ENCODE measurements around the gene DNAH7. TPM values are rescaled to one million over a fixed set of nuclear protein-coding genes. Genes with fewer than 3 reads are reported as not detected.

The DNAH7 gene
- total and polyA plus RNA-seq, 2 donors (not counting 1 experiment from before 2014, with no cell fraction given), result 0.01 to 0.05 TPM

DNA sequence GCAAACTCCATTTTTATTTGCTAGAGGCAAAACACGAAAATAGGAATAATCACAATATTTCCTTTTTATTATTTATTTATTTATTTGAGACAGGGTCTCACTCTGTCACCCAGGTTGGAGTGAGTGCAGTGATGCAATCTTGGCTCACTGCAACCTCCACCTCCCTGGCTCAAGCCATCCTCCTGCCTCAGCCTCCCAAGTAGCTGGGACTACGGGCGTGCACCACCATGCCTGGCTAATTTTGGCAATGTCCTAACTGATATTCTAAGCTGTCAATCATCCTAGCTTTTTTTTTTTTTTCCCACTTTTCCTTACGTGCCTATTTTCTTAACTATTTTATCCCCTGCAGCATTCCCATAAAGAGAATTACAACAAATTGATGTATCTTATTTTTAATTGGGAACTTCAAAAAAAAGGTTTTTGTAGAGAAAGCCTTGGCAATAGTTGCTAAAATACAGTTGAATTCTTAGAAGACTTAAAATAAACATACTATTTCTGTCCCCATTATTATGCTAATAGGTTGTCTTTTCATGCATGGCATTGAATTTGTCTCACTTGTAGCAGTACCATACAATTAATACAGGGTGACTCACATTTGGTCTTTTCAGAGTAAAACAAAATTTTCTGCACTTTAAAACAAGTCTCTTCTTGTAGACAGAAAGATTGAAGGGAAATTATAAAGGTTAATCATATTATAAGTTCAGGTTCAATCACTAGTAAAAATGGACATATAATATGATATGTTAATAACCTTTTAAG is 258.1 kb downstream of the DNAH7 start:
- H3K9me3 Mint-ChIP-seq (ENCODE audit: insufficient read depth), result no peaks in the 10 kb centered on the region
- H3K4me3 Mint-ChIP-seq, result no peak overlapping the region
- H3K27ac ChIP-seq (ENCODE audit: low read length in 2 of 2), result no peak overlapping the region
- H3K27ac Mint-ChIP-seq, result no peak overlapping the region
- H2AFZ ChIP-seq (ENCODE audit: insufficient read depth, low read depth, low read length, poor library complexity, severe bottlenecking), result no peak overlapping the region
- POLR2A ChIA-PET, result no interaction called here
- no peaks in the 10 kb centered on the region for H3K9me3 ChIP-seq (ENCODE audit: control extremely low read depth in 1 of 3, control insufficient read depth in 2 of 3, insufficient read depth in 1 of 3, low read length in 2 of 3)
- no peak overlapping the region for H3K4me2 ChIP-seq (replicated peaks; ENCODE audit: low read depth, low read length, poor library complexity, severe bottlenecking)
- H3K79me2 ChIP-seq (ENCODE audit: control insufficient read depth, insufficient read depth, low read length), result no peaks in the 10 kb centered on the region
- no peaks in the 10 kb centered on the region for H3K27me3 ChIP-seq (replicated peaks in 1 of 4; ENCODE audit: control extremely low read depth in 1 of 4, control insufficient read depth in 3 of 4, insufficient read depth in 4 of 4, low read length in 3 of 4)
- WGBS (ENCODE audit: insufficient coverage), result no CpG with 5 or more reads among the region's 4 CpGs
- H3K36me3 ChIP-seq (replicated peaks in 1 of 2; ENCODE audit: control extremely low read depth in 1 of 2, control insufficient read depth in 1 of 2, extremely low read depth in 1 of 2, insufficient read depth in 2 of 2, low read length in 1 of 2), result no peaks in the 10 kb centered on the region
- intact Hi-C loops (cut with micrococcal nuclease), result no loop called here
- H3K9ac ChIP-seq (ENCODE audit: low read length), result no peak overlapping the region
- no peaks in the 10 kb centered on the region for H3K4me1 ChIP-seq (ENCODE audit: control insufficient read depth in 2 of 2, insufficient read depth in 2 of 2, low read length in 2 of 2)
- TF ChIP-seq, protein P1, sequence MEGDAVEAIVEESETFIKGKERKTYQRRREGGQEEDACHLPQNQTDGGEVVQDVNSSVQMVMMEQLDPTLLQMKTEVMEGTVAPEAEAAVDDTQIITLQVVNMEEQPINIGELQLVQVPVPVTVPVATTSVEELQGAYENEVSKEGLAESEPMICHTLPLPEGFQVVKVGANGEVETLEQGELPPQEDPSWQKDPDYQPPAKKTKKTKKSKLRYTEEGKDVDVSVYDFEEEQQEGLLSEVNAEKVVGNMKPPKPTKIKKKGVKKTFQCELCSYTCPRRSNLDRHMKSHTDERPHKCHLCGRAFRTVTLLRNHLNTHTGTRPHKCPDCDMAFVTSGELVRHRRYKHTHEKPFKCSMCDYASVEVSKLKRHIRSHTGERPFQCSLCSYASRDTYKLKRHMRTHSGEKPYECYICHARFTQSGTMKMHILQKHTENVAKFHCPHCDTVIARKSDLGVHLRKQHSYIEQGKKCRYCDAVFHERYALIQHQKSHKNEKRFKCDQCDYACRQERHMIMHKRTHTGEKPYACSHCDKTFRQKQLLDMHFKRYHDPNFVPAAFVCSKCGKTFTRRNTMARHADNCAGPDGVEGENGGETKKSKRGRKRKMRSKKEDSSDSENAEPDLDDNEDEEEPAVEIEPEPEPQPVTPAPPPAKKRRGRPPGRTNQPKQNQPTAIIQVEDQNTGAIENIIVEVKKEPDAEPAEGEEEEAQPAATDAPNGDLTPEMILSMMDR (IDR thresholded peaks at IDR 0.05), result no peak
- no peak for TF ChIP-seq EZH2 (IDR thresholded peaks at IDR 0.05; ENCODE audit: borderline replicate concordance, insufficient read depth, low read depth, low read length, poor library complexity, severe bottlenecking)
- DNase-seq, result no peak
- no peaks in the 10 kb centered on the region for H4K20me1 ChIP-seq (ENCODE audit: control insufficient read depth, insufficient read depth, low read length, poor library complexity, severe bottlenecking)
- no peaks in the 10 kb centered on the region for H3K4me1 Mint-ChIP-seq
- no peaks in the 10 kb centered on the region for H3K27me3 Mint-ChIP-seq
- H3K4me3 ChIP-seq (ENCODE audit: control extremely low read depth in 1 of 5, extremely low read depth in 1 of 5, insufficient read depth in 1 of 5, low read depth in 2 of 5, low read length in 4 of 5), result no peak overlapping the region
- ATAC-seq (ENCODE audit: low read depth), result no peak
- CTCF ChIA-PET, result no interaction called here

DNA sequence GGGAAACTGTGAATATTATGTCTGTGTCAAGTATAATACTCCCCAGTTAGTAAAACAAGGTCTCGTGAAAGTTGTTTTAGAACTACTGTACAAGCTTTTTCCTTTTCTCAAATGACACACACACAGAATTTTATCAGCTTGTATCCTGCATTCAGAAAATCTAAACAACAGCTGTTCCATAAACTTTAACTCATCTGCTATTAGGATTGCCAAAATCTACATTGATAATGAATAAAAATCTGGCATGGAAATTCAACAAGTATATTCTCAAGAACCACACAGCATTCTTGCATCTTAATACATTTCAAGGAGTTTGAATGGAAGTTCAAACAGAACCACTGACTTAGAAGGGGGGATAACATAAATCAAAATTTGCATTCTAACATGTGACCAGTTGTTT is 260.4 kb downstream of the DNAH7 start:
- intact Hi-C loops (cut with micrococcal nuclease), result no loop called here
- Mint-ChIP-seq H3K4me1 (no peaks in the 10 kb centered on the region), H3K27ac (no peak overlapping the region), H3K27me3 (no peaks in the 10 kb centered on the region), H3K9me3 (ENCODE audit: insufficient read depth) (no peaks in the 10 kb centered on the region), H3K4me3 (no peak overlapping the region)
- H3K4me3 ChIP-seq (ENCODE audit: control extremely low read depth in 1 of 5, extremely low read depth in 1 of 5, insufficient read depth in 1 of 5, low read depth in 2 of 5, low read length in 4 of 5), result no peak overlapping the region
- no peaks in the 10 kb centered on the region for H3K27me3 ChIP-seq (replicated peaks in 1 of 4; ENCODE audit: control extremely low read depth in 1 of 4, control insufficient read depth in 3 of 4, insufficient read depth in 4 of 4, low read length in 3 of 4)
- H3K9ac ChIP-seq (ENCODE audit: low read length), result no peak overlapping the region
- H3K27ac ChIP-seq (ENCODE audit: low read length in 2 of 2), result no peak overlapping the region
- H4K20me1 ChIP-seq (ENCODE audit: control insufficient read depth, insufficient read depth, low read length, poor library complexity, severe bottlenecking), result no peaks in the 10 kb centered on the region
- H3K36me3 ChIP-seq (replicated peaks in 1 of 2; ENCODE audit: control extremely low read depth in 1 of 2, control insufficient read depth in 1 of 2, extremely low read depth in 1 of 2, insufficient read depth in 2 of 2, low read length in 1 of 2), result no peaks in the 10 kb centered on the region
- CTCF ChIA-PET, result no interaction called here
- H3K9me3 ChIP-seq (ENCODE audit: control extremely low read depth in 1 of 3, control insufficient read depth in 2 of 3, insufficient read depth in 1 of 3, low read length in 2 of 3), result no peaks in the 10 kb centered on the region
- no peaks in the 10 kb centered on the region for H3K4me1 ChIP-seq (ENCODE audit: control insufficient read depth in 2 of 2, insufficient read depth in 2 of 2, low read length in 2 of 2)
- H3K79me2 ChIP-seq (ENCODE audit: control insufficient read depth, insufficient read depth, low read length), result no peaks in the 10 kb centered on the region
- no peak overlapping the region for H2AFZ ChIP-seq (ENCODE audit: insufficient read depth, low read depth, low read length, poor library complexity, severe bottlenecking)
- no peak for DNase-seq
- no peak for ATAC-seq (ENCODE audit: low read depth)
- no peak overlapping the region for H3K4me2 ChIP-seq (replicated peaks; ENCODE audit: low read depth, low read length, poor library complexity, severe bottlenecking)
- TF ChIP-seq, protein P1 (IDR thresholded peaks at IDR 0.05), result no peak
- TF ChIP-seq EZH2 (IDR thresholded peaks at IDR 0.05; ENCODE audit: borderline replicate concordance, insufficient read depth, low read depth, low read length, poor library complexity, severe bottlenecking), result no peak
- POLR2A ChIA-PET, result no interaction called here
- no CpG with 5 or more reads among the region's 1 CpG for WGBS (ENCODE audit: insufficient coverage)
